Activated CD4-positive, alpha-beta memory T cell treated with anti-CD3 and anti-CD28 coated beads, Interleukin-2, amount 10 ng/mL, durations not matched to agents 7 days and 5 days (primary cell): ENCODE results near the gene PRKG1. TPM values are rescaled to one million over a fixed set of nuclear protein-coding genes. Genes with fewer than 3 reads are reported as not detected.
"Not testable (repeated sequence)": the region's sequence is repeated elsewhere in the genome, so short reads cannot be mapped to it uniquely, and the experiment has no call there.

Experiments used
- CTCF ChIA-PET: fragments of 350-600 bp; sonication (Branson Sonifier 250); formaldehyde crosslinking; loops from one replicate; lab custom pipeline; 2021; ENCODE audit warnings: antibody characterized with exemption, inconsistent platforms; lab: Charles Lee
- POLR2A ChIA-PET: fragments of 350-600 bp; sonication (Branson Sonifier 250); formaldehyde crosslinking; loops from one replicate; lab custom pipeline; 2021; ENCODE audit warnings: antibody characterized with exemption; lab: Charles Lee
- DNase-seq: peaks from one replicate; pipeline ENCODE4 v3.0.0-alpha.2; 2020
- H3K27ac Mint-ChIP-seq: one replicate; pipeline ENCODE4 v1.8.0; 2021; ENCODE audit warnings: mild to moderate bottlenecking, mixed read lengths
- H3K27me3 Mint-ChIP-seq: one replicate; pipeline ENCODE4 v1.8.0; 2021; ENCODE audit warnings: mixed read lengths
- H3K36me3 Mint-ChIP-seq: one replicate; pipeline ENCODE4 v1.8.0; 2021; ENCODE audit warnings: low read depth, mixed read lengths
- H3K4me1 Mint-ChIP-seq: one replicate; pipeline ENCODE4 v1.8.0; 2021; ENCODE audit warnings: mixed read lengths
- H3K4me3 Mint-ChIP-seq: one replicate; pipeline ENCODE4 v1.8.0; 2021; ENCODE audit warnings: mild to moderate bottlenecking, mixed read lengths
- H3K9me3 Mint-ChIP-seq: one replicate; pipeline ENCODE4 v1.8.0; 2021; ENCODE audit warnings: mixed read lengths
- total RNA-seq, 2 experiments: library from RNA; stranded (reverse); gene quantifications; one replicate each; pipeline ENCODE4 v1.2.3, GENCODE V29; 2021

Gene PRKG1
- total RNA-seq, 2 experiments from 2014 or later: not detected

- Mint-ChIP-seq H3K36me3 (no peaks in the 10 kb centered on the region), H3K9me3 (no peaks in the 10 kb centered on the region), H3K27ac (no peak overlapping the region), H3K27me3 (no peaks in the 10 kb centered on the region), H3K4me1 (no peaks in the 10 kb centered on the region), H3K4me3 (no peak overlapping the region)
- ChIA-PET CTCF (no interaction called here), POLR2A (no interaction called here)
- no peak for DNase-seq
Measured at GRCh38 chr10:51139176-51139575, 64.9 kb downstream of the PRKG1 start.

- Mint-ChIP-seq H3K27ac (no peak overlapping the region), H3K4me1 (no peaks in the 10 kb centered on the region), H3K9me3 (no peaks in the 10 kb centered on the region), H3K27me3 (no peaks in the 10 kb centered on the region), H3K4me3 (no peak overlapping the region), H3K36me3 (no peaks in the 10 kb centered on the region)
- POLR2A ChIA-PET: no interaction called here
- no peak for DNase-seq
- CTCF ChIA-PET: no interaction called here
Measured at GRCh38 chr10:51141010-51141409, 66.7 kb downstream of the PRKG1 start.

DNA sequence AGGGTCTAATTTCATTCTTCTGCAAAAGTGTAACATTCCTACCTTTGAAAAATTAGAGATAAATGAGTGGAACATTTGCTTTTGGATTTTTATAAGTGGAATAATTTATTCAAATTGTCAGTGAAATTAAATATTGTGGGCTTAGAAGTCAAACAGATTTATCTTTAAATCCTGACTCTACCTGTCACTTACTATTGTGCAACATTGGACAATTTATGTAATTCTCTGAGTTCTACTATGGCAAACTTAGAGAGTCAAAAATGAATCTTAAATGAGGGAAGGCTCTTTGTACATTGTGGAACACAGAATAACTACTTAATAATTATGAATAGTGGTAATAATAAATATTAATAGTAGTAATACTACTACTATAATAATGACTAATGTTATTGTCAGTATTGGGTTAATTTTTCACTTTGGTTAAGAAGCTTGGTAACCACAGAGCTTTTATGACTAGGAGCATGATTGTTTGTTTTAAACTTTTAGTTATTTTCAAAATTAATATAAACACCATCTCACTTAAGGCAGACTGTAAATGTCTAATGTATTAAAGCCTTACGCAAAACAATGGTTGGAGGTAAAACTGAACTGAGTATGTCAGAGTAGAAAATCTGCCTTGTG lies 70.0 kb downstream of the PRKG1 start:
- POLR2A ChIA-PET: interaction anchor here (1.1 kb wide), 1 partner anchor 19 kb away, joined by 3 read pairs; no protein-coding TSS in a partner anchor
- CTCF ChIA-PET: no interaction called here
- no peaks in the 10 kb centered on the region for H3K27me3 Mint-ChIP-seq
- no peaks in the 10 kb centered on the region for H3K36me3 Mint-ChIP-seq
- H3K9me3 Mint-ChIP-seq: no peaks in the 10 kb centered on the region
- H3K4me1 Mint-ChIP-seq: no peaks in the 10 kb centered on the region
- no peak overlapping the region for H3K27ac Mint-ChIP-seq
- no peak for DNase-seq
- H3K4me3 Mint-ChIP-seq: no peak overlapping the region

DNA sequence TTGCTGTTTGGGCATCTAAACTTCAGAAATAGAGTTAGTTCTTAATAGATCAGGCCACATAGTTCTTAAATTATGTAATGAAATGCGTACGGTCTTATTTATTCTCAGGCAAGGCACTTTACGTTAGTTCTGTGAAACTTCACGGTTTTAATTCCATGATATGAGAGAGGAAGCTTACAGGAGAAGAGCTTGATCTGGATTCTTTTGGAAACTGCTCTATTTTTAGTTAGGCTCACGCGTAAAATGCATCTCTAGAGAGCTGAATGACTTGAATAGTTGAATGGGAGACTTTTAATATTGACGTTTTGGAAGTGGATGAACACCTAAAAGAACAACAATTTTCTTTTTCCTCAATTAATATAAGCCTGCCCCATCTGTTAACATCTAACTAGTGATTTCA lies 71.1 kb downstream of the PRKG1 start:
- no peak overlapping the region for H3K27ac Mint-ChIP-seq
- H3K4me3 Mint-ChIP-seq: no peak overlapping the region
- CTCF ChIA-PET: no interaction called here
- no peaks in the 10 kb centered on the region for H3K27me3 Mint-ChIP-seq
- no peaks in the 10 kb centered on the region for H3K36me3 Mint-ChIP-seq
- DNase-seq: no peak
- no peaks in the 10 kb centered on the region for H3K9me3 Mint-ChIP-seq
- H3K4me1 Mint-ChIP-seq: no peaks in the 10 kb centered on the region
- POLR2A ChIA-PET: no interaction called here

- ChIA-PET POLR2A (no interaction called here), CTCF (no interaction called here)
Measured at GRCh38 chr10:51147644-51148399, 73.5 kb downstream of the PRKG1 start.

DNA sequence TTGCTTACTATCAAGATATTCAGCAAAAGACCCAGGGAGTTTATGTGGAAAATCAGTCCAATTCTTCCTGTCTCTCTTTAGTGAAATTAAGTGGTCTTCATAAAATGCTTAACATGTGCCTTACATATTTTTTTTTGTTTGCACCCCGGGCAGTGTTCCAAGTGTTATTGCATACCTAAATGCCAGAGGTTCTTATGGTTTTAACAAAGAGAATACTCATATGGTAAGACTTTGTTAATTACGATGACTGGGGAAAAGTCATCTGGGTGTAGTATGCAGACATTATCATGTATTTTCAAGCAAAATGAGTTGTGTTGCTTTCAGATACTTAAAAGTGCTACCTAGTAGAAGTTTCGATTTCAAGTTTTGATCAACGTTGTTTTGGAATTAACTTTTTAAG lies 82.6 kb downstream of the PRKG1 start:
- Mint-ChIP-seq H3K36me3 (no peaks in the 10 kb centered on the region), H3K27me3 (no peaks in the 10 kb centered on the region), H3K27ac (no peak overlapping the region), H3K9me3 (no peaks in the 10 kb centered on the region), H3K4me1 (no peaks in the 10 kb centered on the region), H3K4me3 (no peak overlapping the region)
- DNase-seq: no peak
- ChIA-PET POLR2A (no interaction called here), CTCF (no interaction called here)

More at GRCh38 chr10:51147644-51148399, 73.5 kb downstream of the PRKG1 start:
- H3K27me3 Mint-ChIP-seq: no peaks in the 10 kb centered on the region
- H3K9me3 Mint-ChIP-seq: no peaks in the 10 kb centered on the region
- H3K4me3 Mint-ChIP-seq: no peak overlapping the region
- no peak for DNase-seq
- no peak overlapping the region for H3K27ac Mint-ChIP-seq
- no peaks in the 10 kb centered on the region for H3K4me1 Mint-ChIP-seq
- H3K36me3 Mint-ChIP-seq: no peaks in the 10 kb centered on the region

GRCh38 chr10:51158832-51159231 lies 84.5 kb downstream of the PRKG1 start:
- Mint-ChIP-seq H3K4me3 (no peak overlapping the region), H3K27me3 (no peaks in the 10 kb centered on the region), H3K9me3 (no peaks in the 10 kb centered on the region), H3K27ac (no peak overlapping the region), H3K36me3 (no peaks in the 10 kb centered on the region), H3K4me1 (no peaks in the 10 kb centered on the region)
- no peak for DNase-seq
- ChIA-PET POLR2A (no interaction called here), CTCF (no interaction called here)

DNA sequence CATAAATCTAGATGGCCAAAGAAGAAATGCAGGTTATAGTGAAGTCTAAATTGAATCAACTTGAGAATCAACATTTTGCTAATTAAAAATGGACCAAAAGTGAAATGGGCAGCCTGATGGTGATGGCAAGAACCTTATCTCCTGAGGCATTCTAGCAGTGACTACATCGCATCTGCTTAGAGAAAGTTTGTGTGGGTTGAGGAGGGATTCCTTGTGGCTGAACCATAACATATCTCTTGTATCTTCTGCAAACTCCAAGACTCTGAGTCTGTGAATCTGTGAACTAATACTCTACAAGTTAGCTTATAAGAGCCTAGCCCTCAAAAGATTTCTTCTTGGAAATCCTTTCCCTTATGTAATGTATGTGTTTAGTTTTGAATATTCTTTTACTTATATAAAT lies 85.6 kb downstream of the PRKG1 start:
- Mint-ChIP-seq H3K27ac (no peak overlapping the region), H3K27me3 (no peaks in the 10 kb centered on the region), H3K9me3 (no peaks in the 10 kb centered on the region), H3K4me3 (no peak overlapping the region), H3K36me3 (no peaks in the 10 kb centered on the region), H3K4me1 (no peaks in the 10 kb centered on the region)
- ChIA-PET CTCF (no interaction called here), POLR2A (no interaction called here)
- no peak for DNase-seq

- no peak overlapping the region for H3K4me3 Mint-ChIP-seq
- H3K36me3 Mint-ChIP-seq: no peaks in the 10 kb centered on the region
- no peaks in the 10 kb centered on the region for H3K9me3 Mint-ChIP-seq
- ChIA-PET POLR2A (no interaction called here), CTCF (no interaction called here)
- no peak overlapping the region for H3K27ac Mint-ChIP-seq
- no peak for DNase-seq
- no peaks in the 10 kb centered on the region for H3K4me1 Mint-ChIP-seq
- no peaks in the 10 kb centered on the region for H3K27me3 Mint-ChIP-seq
Measured at GRCh38 chr10:51162002-51162401, 87.7 kb downstream of the PRKG1 start.

DNA sequence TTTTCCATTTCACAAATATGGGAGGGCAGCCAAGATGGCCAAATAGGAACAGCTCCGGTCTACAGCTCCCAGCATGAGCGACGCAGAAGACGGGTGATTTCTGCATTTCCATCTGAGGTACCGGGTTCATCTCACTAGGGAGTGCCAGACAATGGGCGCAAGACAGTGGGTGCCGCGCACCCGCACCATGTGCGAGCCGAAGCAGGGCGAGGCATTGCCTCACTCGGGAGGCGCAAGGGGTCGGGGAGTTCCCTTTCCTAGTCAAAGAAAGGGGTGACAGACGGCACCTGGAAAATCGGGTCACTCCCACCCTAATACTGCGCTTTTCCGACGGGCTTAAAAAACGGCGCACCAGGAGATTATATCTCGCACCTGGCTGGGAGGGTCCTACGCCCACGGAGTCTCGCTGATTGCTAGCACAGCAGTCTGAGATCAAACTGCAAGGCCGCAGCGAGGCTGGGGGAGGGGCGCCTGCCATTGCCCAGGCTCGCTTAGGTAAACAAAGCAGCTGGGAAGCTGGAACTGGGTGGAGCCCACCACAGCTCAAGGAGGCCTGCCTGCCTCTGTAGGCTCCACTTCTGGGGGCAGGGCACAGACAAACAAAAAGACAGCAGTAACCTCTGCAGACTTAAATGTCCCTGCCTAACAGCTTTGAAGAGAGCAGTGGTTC lies 89.2 kb downstream of the PRKG1 start:
- H3K27ac Mint-ChIP-seq, POLR2A ChIA-PET, H3K36me3 Mint-ChIP-seq, H3K9me3 Mint-ChIP-seq, CTCF ChIA-PET, H3K4me3 Mint-ChIP-seq, H3K27me3 Mint-ChIP-seq, H3K4me1 Mint-ChIP-seq, DNase-seq: not testable (repeated sequence)

DNA sequence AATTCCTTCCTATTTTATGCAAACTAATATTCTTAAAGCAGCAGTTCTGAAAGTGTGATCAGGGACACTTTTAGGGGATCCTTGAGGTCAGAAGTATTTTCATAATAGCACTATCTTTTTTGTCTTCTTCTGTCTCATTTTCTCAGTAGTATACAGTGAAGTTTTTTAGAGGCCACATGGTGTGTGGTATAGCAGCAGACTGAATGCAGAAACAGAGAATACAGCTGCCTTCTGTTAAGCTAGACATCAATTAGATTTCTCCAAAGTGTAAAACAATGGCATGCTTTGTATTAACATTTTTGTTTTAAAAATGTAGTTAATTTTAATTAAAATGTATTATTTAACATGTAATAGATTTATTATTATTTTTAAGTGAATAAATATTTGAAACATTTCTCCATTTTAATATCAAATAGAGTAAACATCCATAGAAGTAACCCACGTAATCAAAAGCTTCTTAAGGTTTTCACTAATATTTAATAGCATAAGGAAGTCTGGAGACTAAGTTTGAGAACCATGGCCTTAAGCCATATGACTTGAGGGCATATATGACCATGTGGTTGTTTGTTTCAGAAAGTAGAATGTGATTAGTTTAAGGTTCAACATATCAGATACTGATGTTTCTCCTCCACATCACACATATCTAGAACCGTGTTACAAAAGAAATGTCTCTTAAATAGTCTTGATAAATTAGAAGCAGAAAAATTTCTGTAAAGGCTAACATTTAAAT lies 94.0 kb downstream of the PRKG1 start:
- ChIA-PET POLR2A (no interaction called here), CTCF (no interaction called here)
- no peak overlapping the region for H3K27ac Mint-ChIP-seq
- no peaks in the 10 kb centered on the region for H3K9me3 Mint-ChIP-seq
- H3K4me1 Mint-ChIP-seq: no peaks in the 10 kb centered on the region
- H3K36me3 Mint-ChIP-seq: no peaks in the 10 kb centered on the region
- no peak for DNase-seq
- H3K4me3 Mint-ChIP-seq: no peak overlapping the region
- no peaks in the 10 kb centered on the region for H3K27me3 Mint-ChIP-seq

DNA sequence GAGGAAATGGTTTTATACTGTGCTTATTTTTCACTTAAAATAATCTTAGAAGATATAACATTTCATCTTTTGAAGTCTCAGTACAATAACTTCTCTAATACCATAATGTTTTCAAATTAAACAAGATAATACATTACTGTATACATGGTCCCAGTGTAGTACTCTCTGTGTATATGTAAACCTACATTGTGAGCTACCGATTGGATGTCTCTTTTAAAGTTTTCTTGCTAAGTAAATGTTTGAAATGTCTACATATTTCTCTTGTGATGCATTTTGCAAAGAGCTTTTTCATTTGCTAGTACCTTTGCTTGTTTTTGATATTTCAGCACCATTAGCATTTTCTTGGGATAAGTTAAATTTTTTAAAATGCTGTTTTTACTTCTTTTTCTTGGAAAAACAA lies 94.8 kb downstream of the PRKG1 start:
- H3K4me3 Mint-ChIP-seq: no peak overlapping the region
- no peaks in the 10 kb centered on the region for H3K9me3 Mint-ChIP-seq
- DNase-seq: no peak
- H3K27ac Mint-ChIP-seq: no peak overlapping the region
- H3K4me1 Mint-ChIP-seq: no peaks in the 10 kb centered on the region
- CTCF ChIA-PET: no interaction called here
- POLR2A ChIA-PET: no interaction called here
- no peaks in the 10 kb centered on the region for H3K36me3 Mint-ChIP-seq
- no peaks in the 10 kb centered on the region for H3K27me3 Mint-ChIP-seq

- Mint-ChIP-seq H3K36me3 (no peaks in the 10 kb centered on the region), H3K9me3 (no peaks in the 10 kb centered on the region), H3K27me3 (no peaks in the 10 kb centered on the region), H3K4me1 (no peaks in the 10 kb centered on the region), H3K4me3 (no peak overlapping the region), H3K27ac (no peak overlapping the region)
- ChIA-PET CTCF (no interaction called here), POLR2A (no interaction called here)
- DNase-seq: no peak
Measured at GRCh38 chr10:51170518-51171245, 96.4 kb downstream of the PRKG1 start.
